GM21786 (cell line): ENCODE results near the gene ZNF575.

Source experiments
- ATAC-seq: cut with Tn5 transposase; IDR thresholded peaks from one replicate; pipeline ENCODE4 v1.9.1; 2021; ENCODE audit not compliant: unreplicated experiment

Gene ZNF575

GRCh38 chr19:43570174-43570791, 37.3 kb downstream of the ZNF575 start:
- no peak for ATAC-seq

- no peak for ATAC-seq
Observed at GRCh38 chr19:43572171-43572588, 39.2 kb downstream of the ZNF575 start.

GRCh38 chr19:43574424-43575155, 41.6 kb downstream of the ZNF575 start:
- no peak for ATAC-seq

- ATAC-seq = peak; percentile 94
Observed at GRCh38 chr19:43575156-43575950, 42.4 kb downstream of the ZNF575 start, which contains the start of the genes PINLYP and XRCC1. Gene PINLYP, plus strand, starts transcription at chr19:43575801. Its CDS starts 1,391 bp downstream, at chr19:43577192. Gene XRCC1, minus strand, starts transcription at chr19:43575527. Its CDS starts 69 bp downstream, at chr19:43575458.

- no peak for ATAC-seq
Observed at GRCh38 chr19:43575955-43576878, 43.2 kb downstream of the ZNF575 start.

GRCh38 chr19:43578787-43579186, 45.8 kb downstream of the ZNF575 start:
- ATAC-seq = no peak

GRCh38 chr19:43581467-43581866, 48.5 kb downstream of the ZNF575 start:
- ATAC-seq = no peak

GRCh38 chr19:43582495-43582894, 49.5 kb downstream of the ZNF575 start:
- no peak for ATAC-seq

- no peak for ATAC-seq
Observed at GRCh38 chr19:43584484-43584883, 51.5 kb downstream of the ZNF575 start.
